A549 (cell line): ENCODE results near the gene FGFR3.

Experiments
- CBX2 ChIP-seq: fragments of 200-600 bp; sonication (generic); IDR thresholded peaks from 2 replicates; pipeline ENCODE4 v1.6.1; 2016; ENCODE audit warnings: low read depth, mild to moderate bottlenecking, borderline replicate concordance
- CHD2 ChIP-seq: fragments of 150-350 bp; IDR thresholded peaks from 2 replicates; pipeline ENCODE4 v1.6.1; 2014; ENCODE audit warnings: low read length; ENCODE audit not compliant: partially characterized antibody
- CHD4 ChIP-seq: fragments of 200-600 bp; sonication (generic); IDR thresholded peaks from 2 replicates; pipeline ENCODE4 v1.6.1; 2016; ENCODE audit warnings: antibody characterized with exemption, mild to moderate bottlenecking, borderline replicate concordance
- CTCF ChIP-seq: fragments of >200 bp; sonication (Bioruptor Twin); formaldehyde crosslinking; IDR thresholded peaks from 3 replicates; pipeline ENCODE4 v1.5.1; 2016
- EP300 ChIP-seq, 2 experiments: fragments of >200 bp; sonication (Bioruptor Twin); formaldehyde crosslinking; IDR thresholded peaks; 2 replicates in 1 of 2; 3 replicates in 1 of 2; pipeline ENCODE4 v1.6.1; 2016 to 2017
- POLR2A ChIP-seq: IDR thresholded peaks from 2 replicates; pipeline ENCODE4 v1.6.1; 2012; ENCODE audit warnings: mild to moderate bottlenecking, low read length
- RCOR1 ChIP-seq: fragments of 150-350 bp; IDR thresholded peaks from 2 replicates; pipeline ENCODE4 v1.6.1; 2014; ENCODE audit warnings: antibody characterized with exemption, low read length, low read depth
- RNF2 ChIP-seq: fragments of 200-600 bp; sonication (generic); IDR thresholded peaks from 2 replicates; pipeline ENCODE4 v1.6.1; 2016; ENCODE audit warnings: low read depth, mild to moderate bottlenecking, antibody characterized with exemption, moderate library complexity, borderline replicate concordance
- ZFP36 ChIP-seq: fragments of 450-650 bp; IDR thresholded peaks from 2 replicates; pipeline ENCODE4 v1.6.1; 2014; ENCODE audit warnings: borderline replicate concordance; ENCODE audit not compliant: partially characterized antibody
- TF ChIP-seq, protein P1 (sequence below): IDR thresholded peaks from 2 replicates; pipeline ENCODE4 v1.6.1; 2012
- TF ChIP-seq, protein P2 (sequence below): fragments of 250-450 bp; sonication (Bioruptor Pico); IDR thresholded peaks from 2 replicates; pipeline ENCODE4 v1.5.0; 2021; ENCODE audit warnings: mild to moderate bottlenecking, moderate library complexity, borderline replicate concordance

DNA sequence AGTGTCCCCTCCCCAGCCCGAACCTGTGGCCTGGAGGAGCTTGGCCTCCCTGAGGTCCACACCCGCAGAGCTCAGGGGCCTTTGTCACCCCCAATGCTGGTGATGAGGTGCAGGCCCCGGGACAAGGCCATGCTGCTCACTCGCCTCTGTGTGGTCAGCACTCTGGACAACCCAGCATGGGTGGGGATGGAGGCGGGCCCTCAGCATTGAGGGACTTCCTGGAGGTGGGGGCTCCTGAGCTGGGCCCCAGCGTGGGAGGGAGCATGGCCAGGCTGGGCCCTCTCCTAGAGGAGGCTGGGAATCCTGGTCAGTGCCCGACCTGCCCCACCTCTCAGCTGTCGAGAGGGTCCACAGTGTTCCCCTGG lies 41.2 kb upstream of the FGFR3 start:
- TF ChIP-seq CTCF (no peak), CHD4 (no peak), ZFP36 (no peak), POLR2A (no peak), RNF2 (no peak), EP300 (IDR thresholded peaks at IDR 0.05) (no peak), RCOR1 (no peak), CBX2 (no peak), CHD2 (no peak)
- TF ChIP-seq, protein P1, sequence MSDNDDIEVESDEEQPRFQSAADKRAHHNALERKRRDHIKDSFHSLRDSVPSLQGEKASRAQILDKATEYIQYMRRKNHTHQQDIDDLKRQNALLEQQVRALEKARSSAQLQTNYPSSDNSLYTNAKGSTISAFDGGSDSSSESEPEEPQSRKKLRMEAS = no peak
- TF ChIP-seq, protein P2, sequence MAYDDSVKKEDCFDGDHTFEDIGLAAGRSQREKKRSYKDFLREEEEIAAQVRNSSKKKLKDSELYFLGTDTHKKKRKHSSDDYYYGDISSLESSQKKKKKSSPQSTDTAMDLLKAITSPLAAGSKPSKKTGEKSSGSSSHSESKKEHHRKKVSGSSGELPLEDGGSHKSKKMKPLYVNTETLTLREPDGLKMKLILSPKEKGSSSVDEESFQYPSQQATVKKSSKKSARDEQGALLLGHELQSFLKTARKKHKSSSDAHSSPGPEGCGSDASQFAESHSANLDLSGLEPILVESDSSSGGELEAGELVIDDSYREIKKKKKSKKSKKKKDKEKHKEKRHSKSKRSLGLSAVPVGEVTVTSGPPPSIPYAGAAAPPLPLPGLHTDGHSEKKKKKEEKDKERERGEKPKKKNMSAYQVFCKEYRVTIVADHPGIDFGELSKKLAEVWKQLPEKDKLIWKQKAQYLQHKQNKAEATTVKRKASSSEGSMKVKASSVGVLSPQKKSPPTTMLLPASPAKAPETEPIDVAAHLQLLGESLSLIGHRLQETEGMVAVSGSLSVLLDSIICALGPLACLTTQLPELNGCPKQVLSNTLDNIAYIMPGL = no peak
